GM21723 (cell line): ENCODE data around the gene CA5A.
A peak's percentile ranks its signal among the peaks of the same experiment; 100 is the strongest.
"Not testable (repeated sequence)": the region's sequence is repeated elsewhere in the genome, so short reads cannot be mapped to it uniquely, and the experiment has no call there.

Experiments used
- ATAC-seq: cut with Tn5 transposase; IDR thresholded peaks from one replicate; pipeline ENCODE4 v1.9.1; 2021; ENCODE audit warnings: mild to moderate bottlenecking, moderate library complexity; ENCODE audit not compliant: unreplicated experiment

CA5A gene

DNA sequence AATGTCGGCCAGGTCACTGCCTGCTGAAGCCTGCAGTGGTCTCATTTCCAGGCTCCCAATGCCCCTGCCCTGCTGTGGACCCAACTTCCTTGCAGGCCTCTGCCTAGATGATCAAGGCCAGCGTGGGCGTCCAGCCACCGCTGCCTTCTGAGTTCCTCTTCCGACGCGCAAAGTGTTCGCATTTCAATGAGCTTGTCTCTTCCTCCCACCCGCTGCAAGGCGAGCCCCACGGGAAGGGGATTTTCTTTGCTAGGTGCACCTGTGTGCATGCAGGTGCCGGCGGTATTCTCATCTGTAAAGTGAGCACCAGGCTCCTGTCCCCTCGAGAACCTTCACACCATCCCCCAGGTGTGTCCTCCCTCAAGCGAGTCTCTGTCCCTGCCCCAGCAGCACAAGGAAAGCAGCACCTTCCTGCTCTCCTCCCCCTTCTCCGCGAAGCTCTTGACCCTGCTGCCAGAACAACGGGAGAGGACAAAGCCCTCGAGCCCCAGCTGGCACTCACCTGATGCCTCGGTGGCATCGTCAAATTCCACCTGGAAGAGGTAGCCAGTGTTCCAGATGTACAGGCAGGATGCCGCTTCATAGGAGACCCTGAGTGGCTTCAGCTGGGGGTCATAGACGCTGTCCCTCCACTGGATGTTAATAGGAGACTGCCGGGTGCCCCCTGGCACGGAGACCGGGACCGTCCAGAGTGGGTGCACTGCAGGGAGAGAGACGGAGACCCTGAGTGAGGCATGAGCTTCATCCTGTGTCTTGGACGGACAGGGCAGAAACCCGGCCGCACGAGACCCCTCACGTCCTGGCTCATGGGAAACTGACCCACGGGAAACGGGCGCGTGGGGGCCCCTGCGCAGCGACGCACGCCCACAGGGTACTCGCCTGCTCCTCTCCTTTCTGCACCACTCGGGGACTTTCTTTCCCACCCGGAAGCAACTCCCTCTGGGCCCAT is 9.8 kb downstream of the CA5A start:
- ATAC-seq: no peak

DNA sequence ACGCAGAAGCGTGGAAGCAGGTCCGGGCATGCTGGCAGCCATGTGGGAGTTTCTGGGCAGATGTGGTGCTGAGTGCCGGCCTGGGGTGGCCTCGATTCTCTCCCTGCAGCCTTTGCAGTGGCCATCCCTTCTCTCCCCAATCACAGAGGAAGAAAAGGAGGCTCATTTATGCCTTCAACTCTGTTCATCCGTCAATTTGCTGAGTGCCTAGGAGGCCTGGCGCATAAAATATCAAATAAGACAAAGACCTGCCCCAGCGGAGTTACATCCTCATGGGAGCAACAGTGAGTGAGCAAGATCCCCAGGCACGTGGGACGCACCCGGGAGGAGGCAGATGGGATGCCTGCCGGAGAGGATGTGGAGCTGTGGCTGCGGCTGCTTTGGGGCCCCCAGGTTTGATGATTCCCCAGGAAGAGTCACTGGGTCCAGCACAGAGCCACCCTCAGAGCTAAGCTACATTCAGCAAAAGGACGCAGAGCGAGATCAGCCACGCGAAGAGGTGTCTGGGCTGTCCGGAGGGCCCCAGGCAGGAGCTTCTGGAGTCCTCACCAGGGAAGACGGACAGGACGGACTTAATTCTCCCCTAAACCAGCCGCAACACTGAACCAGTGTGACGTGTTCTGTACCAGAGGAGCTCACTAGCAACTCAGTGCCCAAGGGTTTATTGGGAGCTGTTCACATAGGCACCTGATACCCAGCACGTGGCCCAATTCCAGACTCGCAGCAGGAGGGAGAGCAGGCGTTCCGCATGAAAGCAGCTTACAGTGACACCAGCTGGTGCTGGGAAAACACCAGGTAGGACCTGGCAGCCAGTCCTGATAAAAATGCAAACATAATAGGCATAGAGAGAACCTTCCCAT is 11.3 kb downstream of the CA5A start:
- no peak for ATAC-seq

DNA sequence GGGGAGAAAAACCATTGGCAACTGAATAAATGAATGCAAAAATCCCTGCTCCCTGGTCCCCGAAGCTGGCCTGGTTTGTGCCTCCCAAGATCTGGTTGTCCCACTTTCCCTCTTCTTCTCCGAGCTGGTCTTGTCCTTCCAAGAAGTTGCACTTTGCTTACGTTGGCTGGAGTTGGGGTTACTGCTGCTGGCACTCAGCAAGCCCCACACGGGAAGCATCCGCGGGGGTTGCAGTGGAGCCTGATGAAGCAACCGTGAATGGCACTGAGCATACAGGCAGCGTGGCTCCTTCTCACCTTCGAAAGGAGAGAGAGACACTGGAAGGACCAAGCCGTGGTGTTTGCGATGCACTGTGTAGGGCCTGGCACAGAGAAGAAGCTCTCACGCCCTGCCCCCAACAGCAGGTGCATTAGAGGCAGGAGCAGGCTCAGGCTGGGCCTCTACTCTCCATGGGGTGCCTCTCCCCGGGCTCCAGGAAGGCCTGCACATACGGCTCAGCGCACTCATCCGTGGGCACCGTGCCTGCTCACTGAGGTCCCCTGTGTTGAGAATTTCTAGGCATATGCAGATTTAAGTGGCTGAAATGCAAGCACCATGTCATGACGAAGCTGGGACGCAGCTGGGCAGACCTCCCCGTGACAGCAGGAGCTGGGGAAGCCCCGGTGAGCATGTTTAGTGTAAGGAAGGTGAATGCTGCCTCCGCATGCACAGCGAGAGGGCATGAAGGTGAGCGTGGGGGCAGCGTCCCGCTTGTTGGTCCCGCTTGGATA is 12.1 kb downstream of the CA5A start:
- ATAC-seq: peak; percentile 86

DNA sequence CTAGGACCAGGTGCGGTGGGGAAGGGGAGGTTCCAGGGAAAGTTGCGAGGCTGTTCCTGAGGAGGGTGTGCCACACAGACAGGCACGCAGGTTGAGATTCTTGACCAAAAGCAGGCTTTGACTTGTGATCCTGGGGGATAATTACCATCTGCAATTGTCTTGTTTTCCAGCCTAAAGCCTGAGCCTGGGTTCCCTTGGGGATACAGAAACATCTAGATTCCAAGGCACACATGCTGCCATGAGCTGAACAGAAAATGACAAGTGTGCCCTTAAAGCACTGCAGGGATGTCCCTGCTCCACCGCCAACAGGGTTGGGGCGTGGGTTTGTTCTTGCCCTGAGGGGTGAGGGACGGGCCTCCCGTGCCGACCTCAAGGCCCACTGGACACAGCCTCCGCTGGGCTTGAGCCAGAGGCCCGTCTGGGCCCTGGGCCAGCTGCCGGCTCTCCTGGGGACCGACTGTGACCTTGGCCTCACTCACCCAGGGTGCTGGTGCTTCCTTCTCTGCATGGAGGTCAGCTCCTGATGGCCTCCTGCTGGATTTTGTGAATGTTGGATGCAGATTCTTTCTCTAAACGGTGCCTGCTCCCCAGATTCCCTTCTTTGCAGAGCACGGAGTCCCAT is 14.0 kb downstream of the CA5A start:
- no peak for ATAC-seq

DNA sequence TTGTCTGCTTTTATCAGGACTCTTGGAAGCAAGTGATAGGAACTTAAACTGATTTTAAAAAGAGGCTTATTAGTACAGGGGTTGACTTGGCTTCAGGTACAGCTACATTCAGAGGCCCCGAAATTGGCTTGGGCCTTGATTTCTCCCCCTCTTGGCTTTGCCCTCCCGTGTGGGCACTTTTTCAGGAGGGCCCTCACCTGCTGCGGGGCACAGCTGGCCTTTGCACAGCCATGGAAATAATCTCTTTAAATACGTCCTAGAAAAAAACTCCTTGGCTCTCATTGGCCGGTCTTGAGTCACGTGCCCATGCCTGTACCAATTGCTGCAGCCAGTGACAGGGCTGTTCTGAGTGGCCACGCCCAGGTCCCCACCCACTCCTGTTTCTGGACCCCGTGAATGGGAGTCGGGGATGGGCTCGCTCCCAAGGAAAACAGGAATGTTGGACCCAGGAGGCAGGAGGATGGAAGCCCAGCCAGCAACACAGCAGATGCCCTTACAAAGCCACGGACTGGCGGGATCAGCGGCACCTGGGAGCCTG is 15.0 kb downstream of the CA5A start:
- ATAC-seq: no peak

DNA sequence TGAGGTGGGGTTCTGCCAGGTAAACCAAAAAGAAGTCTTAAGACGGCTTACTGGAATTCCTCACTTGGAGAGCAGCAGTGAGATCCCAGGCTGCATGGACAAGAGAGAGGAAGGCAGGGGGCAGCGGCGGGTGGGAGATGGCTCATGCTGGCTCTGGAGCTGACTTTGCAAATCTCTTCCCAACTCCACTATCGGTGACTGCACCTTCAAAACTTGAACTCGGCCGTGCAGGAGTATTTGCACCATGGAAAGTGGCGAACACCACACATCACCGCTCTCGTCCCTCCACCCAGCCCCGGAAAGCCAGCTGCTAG is 16.7 kb downstream of the CA5A start:
- no peak for ATAC-seq

DNA sequence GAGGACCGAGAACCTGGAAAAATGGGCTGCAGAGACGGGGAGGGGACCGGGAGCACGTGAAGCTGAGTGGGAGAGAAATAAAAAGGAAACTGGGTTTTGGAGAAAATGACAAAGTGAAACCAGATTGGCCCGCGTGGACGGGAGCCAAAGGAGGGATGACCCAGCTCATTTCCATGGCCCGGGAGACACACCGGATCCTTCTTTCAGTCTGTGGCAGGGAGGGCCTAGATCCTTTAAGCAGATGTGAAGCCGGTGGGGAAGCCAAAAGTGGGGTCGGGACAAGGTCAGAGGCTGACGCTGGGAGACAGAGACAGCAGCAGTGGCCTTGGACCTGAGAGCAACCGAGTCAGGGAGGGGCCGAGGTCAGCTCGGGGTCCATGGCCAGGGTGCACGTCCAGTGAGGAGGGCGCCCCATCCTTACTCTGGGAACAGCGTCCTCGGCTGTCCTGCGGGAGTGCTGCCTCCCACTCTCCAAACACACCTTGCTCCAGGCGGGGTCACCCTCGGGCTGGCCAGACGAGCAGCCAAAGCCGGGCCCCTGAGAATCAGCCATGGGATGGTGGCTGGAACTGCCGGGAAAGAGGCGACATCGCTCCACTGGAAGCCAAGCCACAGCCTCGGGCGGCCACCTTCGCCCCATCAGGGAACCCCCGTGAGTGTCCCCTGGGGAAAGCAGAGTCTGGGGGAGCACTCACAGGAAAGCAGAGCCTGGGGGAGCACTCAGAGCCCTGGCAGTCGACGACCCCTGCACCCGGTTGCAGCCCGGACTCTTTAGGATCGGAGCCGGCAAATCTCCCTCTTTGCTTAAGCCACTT is 17.3 kb downstream of the CA5A start:
- no peak for ATAC-seq

DNA sequence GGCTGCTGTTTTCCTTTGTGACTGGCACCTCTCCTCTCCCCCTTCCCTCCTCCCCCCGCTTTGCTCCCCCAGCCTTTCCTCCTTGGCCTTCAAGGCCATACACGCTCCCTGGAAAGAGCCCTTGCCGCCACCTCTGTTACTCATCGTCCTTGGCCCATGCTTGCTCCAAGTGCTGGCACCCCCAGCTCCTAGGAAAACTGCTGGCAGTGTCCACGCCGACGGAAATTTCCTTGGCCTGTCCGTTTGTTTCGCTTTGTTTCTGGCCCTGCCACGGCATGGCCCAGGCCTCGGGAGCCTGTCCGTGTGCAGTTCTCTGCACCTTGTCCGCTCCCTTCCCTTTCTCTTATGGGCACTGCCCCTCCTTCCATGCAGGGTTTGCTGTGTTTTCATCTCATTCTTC is 18.0 kb downstream of the CA5A start:
- no peak for ATAC-seq

DNA sequence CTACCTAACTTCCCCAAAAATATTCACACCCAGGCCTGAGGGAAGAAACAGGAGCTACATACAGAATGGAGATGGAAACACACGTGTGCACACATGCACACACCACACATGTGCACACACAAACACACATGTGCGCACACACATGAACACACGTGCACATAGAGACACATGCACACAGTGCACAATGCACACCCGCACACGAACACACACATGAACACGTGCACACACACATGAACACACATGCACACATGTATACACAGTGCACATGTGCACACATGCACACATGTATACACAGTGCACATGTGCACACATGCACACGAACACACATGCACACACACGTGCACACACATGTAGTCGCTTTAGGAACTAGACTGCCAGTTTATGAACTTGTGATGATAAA is 18.8 kb downstream of the CA5A start:
- ATAC-seq: no peak

DNA sequence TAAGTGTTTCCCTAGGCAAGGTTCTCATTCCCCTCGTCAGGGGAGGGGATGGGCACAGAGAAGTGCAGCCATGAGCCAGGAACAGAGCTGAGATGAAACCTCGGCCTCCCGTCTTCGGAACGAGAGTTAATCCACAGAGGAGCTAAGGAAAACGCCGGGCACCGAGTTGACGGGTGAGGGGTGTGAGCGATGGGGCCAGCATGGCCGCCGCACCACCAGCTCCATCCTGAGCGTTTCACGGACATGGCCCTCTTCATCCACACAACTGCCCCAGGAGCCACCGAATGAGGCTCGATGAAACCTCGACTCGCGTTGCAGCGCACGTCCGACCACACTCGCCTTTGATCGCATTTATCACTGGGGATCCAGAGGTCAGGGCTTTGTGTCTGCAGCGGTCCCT is 21.5 kb downstream of the CA5A start:
- ATAC-seq: no peak

DNA sequence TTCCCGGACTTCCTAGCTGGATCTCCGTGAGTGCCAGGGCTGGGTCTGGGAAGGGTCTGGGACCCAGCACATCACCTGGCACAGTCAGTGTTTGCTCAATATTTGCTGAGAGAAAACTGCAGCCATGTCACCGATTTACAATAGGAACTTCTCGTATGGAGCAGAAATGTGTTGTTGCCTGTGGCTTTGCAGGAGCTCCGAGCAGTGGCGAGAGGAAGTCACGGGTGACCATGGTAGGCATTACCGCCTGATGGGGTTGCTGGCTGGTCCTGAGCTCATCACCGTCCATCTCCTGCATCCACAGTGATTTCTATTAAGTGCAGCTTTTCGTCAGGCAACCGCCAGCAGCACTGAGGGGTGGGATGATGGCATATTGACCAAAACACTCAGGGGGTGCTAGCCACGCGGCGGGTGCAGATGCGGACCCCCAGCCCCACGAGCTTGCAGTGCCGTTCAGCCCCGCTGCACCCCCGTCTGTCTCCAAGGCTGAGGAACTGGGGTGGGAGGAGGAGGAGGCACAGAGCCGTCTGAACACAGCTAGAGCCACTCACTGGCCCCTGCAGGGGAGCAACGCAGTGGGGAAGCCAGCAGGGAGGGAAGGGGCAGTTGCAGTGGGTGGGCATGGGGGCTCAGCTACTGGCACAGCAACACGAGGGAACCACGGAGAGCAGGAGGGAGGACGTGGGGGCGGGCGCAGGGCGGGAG is 22.2 kb downstream of the CA5A start:
- not testable (repeated sequence) for ATAC-seq

DNA sequence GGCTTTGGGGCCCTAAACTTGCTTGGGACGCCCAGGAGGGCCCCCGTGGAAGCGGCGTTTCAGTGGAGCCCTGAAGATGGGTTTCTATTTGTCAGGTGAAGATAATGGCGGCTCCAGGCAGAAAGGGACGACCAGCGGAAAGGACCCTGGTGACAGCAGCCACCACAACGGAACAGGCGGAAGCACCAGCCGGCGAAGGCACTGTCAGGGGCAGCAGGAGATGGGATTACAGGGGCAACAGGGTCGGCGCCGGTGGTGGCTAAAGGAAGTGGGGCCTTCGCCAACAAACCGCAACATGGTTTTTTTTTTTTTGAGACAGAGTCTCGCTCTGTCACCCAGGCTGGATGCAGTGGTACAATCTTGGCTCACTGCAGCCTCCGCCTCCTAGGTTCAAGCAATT is 23.6 kb downstream of the CA5A start:
- ATAC-seq: not testable (repeated sequence)

DNA sequence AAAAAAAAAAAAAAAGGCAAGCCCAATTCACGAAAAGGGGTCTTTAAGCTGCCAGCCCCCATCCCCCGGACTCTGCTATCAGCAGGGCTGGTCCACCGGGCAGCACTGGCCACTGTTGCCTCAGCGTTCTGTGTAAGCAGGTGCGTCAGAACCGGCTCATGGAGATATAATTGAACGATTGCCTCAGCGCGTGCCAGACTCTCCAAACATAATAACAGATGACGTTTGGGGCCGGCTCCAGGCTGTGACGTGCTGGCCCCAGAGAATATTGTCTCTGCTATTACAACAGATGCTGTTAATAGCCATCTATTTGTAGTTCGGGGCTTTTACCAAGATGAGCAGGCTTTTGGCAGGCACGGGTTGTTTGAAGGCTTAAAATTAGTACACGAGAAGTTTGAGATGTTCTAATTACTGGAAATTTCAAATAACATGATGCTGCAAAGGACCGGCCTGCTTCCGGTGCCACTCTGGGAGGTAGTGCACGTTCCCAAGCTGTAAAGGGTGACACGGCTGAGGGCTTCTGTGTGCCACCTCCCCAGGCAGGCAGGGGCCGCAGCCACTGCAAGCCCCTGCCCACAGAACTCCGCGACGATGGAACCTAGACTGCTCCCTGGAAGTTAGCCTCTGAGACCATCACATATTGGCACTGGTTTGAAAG is 25.1 kb downstream of the CA5A start:
- ATAC-seq: not testable (repeated sequence)

DNA sequence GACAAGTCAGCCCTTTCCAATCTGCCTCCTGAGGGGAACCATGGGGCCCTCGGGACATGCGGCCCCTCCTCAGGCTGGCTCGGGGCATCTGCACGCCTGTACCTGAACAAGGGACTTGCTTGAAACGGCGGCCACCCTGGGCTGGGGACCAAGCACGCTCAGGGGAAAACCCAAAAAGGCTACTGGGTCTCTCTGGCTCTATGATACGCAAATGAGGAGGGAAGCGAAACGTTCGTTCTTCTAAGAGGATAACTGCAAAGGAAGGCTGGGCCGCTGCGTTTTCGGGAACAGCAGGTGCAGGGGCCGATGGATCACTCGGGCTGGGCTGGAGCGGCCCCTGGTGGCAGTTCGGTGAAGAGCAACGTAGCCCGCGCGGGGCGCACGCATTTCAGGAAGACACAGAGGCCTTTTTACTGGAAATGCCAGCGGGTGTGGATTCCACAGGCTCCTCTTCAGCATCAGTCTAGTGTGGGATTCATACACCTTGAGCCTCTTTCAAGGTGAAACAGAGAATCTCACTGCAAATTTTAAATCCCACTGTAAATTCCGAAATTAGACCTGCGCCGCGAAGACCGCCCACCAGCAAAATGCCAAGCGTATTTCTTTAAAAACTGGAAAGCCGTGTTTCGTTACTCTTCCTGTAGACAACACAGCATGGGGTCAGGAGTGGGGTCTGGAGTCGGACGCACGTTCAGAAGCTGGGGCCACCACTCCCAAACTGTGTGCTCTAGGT is 27.0 kb downstream of the CA5A start:
- peak; percentile 83 for ATAC-seq

DNA sequence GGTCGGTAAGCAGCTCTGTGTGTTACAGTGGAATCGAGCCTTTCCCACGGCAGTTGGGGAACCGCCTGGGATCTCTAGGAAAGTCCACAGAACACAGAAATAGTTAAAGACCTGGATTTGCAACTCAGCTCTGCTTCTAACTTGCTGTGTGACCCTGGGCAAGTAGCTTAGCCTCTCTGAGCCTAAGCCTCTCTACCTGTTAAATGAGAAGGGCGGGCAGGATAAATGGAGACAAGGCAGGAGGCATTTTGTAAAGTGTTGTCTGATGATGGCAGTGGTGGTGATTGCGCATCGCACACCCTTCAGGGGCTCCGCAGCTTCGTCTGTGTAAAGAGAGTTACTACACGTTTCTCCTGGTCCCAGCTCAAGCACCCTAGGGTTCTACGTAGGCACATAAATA is 28.2 kb downstream of the CA5A start:
- ATAC-seq: not testable (repeated sequence)

DNA sequence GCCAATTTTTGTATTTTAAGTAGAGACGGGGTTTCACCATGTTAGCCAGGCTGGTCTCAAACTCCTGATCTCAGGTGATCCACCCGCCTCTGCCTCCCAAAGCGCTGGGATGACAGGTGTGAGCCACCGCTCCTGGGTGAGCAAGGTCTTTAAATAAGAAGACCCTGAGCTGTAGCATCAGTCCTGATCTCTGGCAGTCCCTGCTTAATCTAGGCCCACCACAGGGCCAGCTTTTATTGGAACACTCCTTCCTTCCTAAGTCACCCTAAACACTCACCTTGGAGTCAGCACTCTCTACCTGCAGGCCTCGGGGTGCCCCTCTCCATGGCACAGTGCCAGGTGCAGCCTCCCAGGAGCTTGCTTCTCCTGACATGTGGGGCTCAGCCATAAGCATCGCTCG is 30.8 kb downstream of the CA5A start:
- not testable (repeated sequence) for ATAC-seq

DNA sequence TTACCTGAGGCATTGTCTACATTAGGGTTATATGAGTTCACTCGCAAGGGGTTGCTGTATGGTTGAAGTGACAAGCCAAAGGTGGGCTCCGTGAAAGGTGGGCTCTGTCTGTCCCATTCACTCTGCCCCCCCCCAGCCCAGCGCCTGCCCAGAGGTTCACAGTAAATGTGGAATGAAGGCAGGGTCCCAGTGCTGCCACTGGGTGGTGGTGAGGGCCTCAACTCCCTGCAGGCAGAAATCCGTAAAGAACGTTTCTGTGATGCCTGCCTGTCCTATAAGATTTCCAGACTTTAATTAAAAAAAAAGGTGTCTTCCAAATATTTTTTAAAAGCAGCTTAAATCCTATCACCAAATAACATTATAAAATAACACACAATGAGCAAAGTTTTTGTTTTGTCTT is 31.4 kb downstream of the CA5A start:
- not testable (repeated sequence) for ATAC-seq

DNA sequence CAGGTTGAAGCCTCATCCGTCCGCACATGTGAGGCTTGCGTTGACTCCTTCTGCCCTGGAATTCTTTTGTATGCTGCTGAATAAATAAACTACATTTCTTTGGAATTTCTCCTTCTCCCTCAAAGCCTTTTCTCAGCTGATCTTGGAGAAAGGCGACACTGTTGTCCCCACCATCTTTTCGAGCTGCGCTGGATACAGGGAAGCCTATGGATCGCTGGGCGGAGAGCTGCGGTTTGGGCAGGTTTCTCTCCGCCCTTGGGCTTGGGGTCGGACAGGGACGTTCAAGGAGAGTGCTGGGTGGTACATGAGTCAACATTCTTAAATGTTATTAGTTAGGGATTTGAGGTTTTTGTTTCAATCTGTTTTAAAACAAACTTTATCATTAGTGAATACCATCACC is 35.8 kb downstream of the CA5A start:
- ATAC-seq: not testable (repeated sequence)
